GM12891 (cell line): ENCODE data around the gene CD300H.
A peak's percentile ranks its signal among the peaks of the same experiment; 100 is the strongest.

Source experiments
- DNase-seq: peaks from one replicate; pipeline ENCODE4 v3.0.0; 2011; ENCODE audit warnings: low spot score; ENCODE audit not compliant: insufficient read length
- FAIRE-seq: peaks from 2 replicates; lab custom pipeline; 2011; peaks lifted over from hg19 to GRCh38; lab: Jason Lieb, UNC
- PAX5 ChIP-seq: IDR thresholded peaks from 2 replicates; pipeline ENCODE4 v1.6.1; 2011; ENCODE audit warnings: low read length, moderate library complexity, mild to moderate bottlenecking; ENCODE audit not compliant: insufficient read depth, severe bottlenecking
- POLR2A ChIP-seq: IDR thresholded peaks from 2 replicates; pipeline ENCODE4 v1.6.1; 2011; ENCODE audit warnings: low read depth, low read length, control low read depth
- POLR2AphosphoS5 ChIP-seq: IDR thresholded peaks from 2 replicates; pipeline ENCODE4 v1.6.1; 2011; ENCODE audit warnings: low read depth, low read length, control low read depth
- POU2F2 ChIP-seq: IDR thresholded peaks from 2 replicates; pipeline ENCODE4 v1.6.1; 2011; ENCODE audit warnings: low read depth, mild to moderate bottlenecking, control low read depth, low read length, moderate library complexity
- SPI1 ChIP-seq: IDR thresholded peaks from 2 replicates; pipeline ENCODE4 v1.6.1; 2011; ENCODE audit warnings: low read depth, low read length, control low read depth
- TAF1 ChIP-seq: IDR thresholded peaks from 2 replicates; pipeline ENCODE4 v1.6.1; 2011; ENCODE audit warnings: low read depth, low read length, control low read depth

CD300H gene

GRCh38 chr17:74603037-74603635 is 35.8 kb upstream of the CD300H start:
- DNase-seq = no peak
- FAIRE-seq = no peak
- TF ChIP-seq POU2F2 = no peak
- TF ChIP-seq TAF1 = no peak
- no peak for TF ChIP-seq POLR2A
- no peak for TF ChIP-seq POLR2AphosphoS5
- no peak for TF ChIP-seq SPI1
- no peak for TF ChIP-seq PAX5

GRCh38 chr17:74601944-74602572 is 34.7 kb upstream of the CD300H start:
- no peak for TF ChIP-seq POLR2AphosphoS5
- no peak for TF ChIP-seq PAX5
- no peak for TF ChIP-seq SPI1
- no peak for TF ChIP-seq POU2F2
- no peak for TF ChIP-seq POLR2A
- TF ChIP-seq TAF1 = no peak
- FAIRE-seq = peak; percentile 64
- peak; percentile 41 for DNase-seq

GRCh38 chr17:74599448-74599939 is 32.2 kb upstream of the CD300H start:
- TF ChIP-seq PAX5 (no peak), POLR2A (no peak), SPI1 (no peak), POU2F2 (no peak), POLR2AphosphoS5 (no peak), TAF1 (no peak)
- no peak for DNase-seq
- FAIRE-seq = no peak

- DNase-seq (no peak), FAIRE-seq (no peak)
These were observed 31.7 kb upstream of the CD300H start for GRCh38 chr17:74599023-74599399.

GRCh38 chr17:74598346-74599022 is 31.2 kb upstream of the CD300H start:
- DNase-seq = no peak
- no peak for FAIRE-seq

More at GRCh38 chr17:74599023-74599399, 31.7 kb upstream of the CD300H start:
- TF ChIP-seq PAX5 (no peak), SPI1 (no peak), POLR2AphosphoS5 (no peak), TAF1 (no peak), POLR2A (no peak), POU2F2 (no peak)

GRCh38 chr17:74597069-74597790 is 29.9 kb upstream of the CD300H start:
- DNase-seq = no peak
- no peak for FAIRE-seq
- TF ChIP-seq POU2F2 = no peak
- no peak for TF ChIP-seq POLR2AphosphoS5

More at GRCh38 chr17:74598346-74599022, 31.2 kb upstream of the CD300H start:
- no peak for TF ChIP-seq POU2F2
- TF ChIP-seq SPI1 = no peak
- no peak for TF ChIP-seq POLR2A
- no peak for TF ChIP-seq POLR2AphosphoS5
- TF ChIP-seq TAF1 = no peak
- no peak for TF ChIP-seq PAX5

GRCh38 chr17:74595037-74595750 is 27.9 kb upstream of the CD300H start:
- DNase-seq (no peak), FAIRE-seq (no peak)
- TF ChIP-seq SPI1 = no peak
- no peak for TF ChIP-seq TAF1
- TF ChIP-seq POU2F2 = no peak
- no peak for TF ChIP-seq POLR2AphosphoS5
- no peak for TF ChIP-seq PAX5
- TF ChIP-seq POLR2A = no peak

GRCh38 chr17:74592087-74592990 is 25.0 kb upstream of the CD300H start, which contains the start of gene CD300LD:
Gene CD300LD, minus strand, starts transcription at chr17:74592283. Its CDS starts 81 bp downstream, at chr17:74592202.
- TF ChIP-seq POLR2A = no peak
- no peak for TF ChIP-seq PAX5
- TF ChIP-seq TAF1 = no peak
- peak; percentile 51; the same call in 1 of the 2 replicates for TF ChIP-seq SPI1
- TF ChIP-seq POU2F2 = no peak
- DNase-seq (no peak), FAIRE-seq (no peak)
